Nephron progenitor cell (in vitro differentiated cells): ENCODE results near the gene PTMA.

Experiments
- DNase-seq: peaks from one replicate; pipeline ENCODE4 v3.0.0; 2021
- H3K27ac Mint-ChIP-seq: 2 replicates; pipeline ENCODE4 v1.8.0; 2021; ENCODE audit warnings: mild to moderate bottlenecking, moderate library complexity, mixed read lengths
- H3K27me3 Mint-ChIP-seq: 2 replicates; pipeline ENCODE4 v1.8.0; 2021; ENCODE audit warnings: mild to moderate bottlenecking, low read depth, mixed read lengths; ENCODE audit not compliant: poor library complexity
- H3K36me3 Mint-ChIP-seq: 2 replicates; pipeline ENCODE4 v1.8.0; 2021; ENCODE audit warnings: low read depth, mixed read lengths
- H3K4me1 Mint-ChIP-seq: 2 replicates; pipeline ENCODE4 v1.8.0; 2021; ENCODE audit warnings: mixed read lengths
- H3K4me3 Mint-ChIP-seq: 2 replicates; pipeline ENCODE4 v1.8.0; 2021; ENCODE audit warnings: mild to moderate bottlenecking, moderate library complexity, mixed read lengths
- H3K9me3 Mint-ChIP-seq: 2 replicates; pipeline ENCODE4 v1.8.0; 2021; ENCODE audit warnings: mild to moderate bottlenecking, moderate library complexity, mixed read lengths
- CTCF ChIP-seq: fragments of 200-600 bp; sonication (generic); IDR thresholded peaks from 2 replicates; pipeline ENCODE4 v1.5.0; 2021; ENCODE audit warnings: antibody characterized with exemption

PTMA gene

GRCh38 chr2:231667096-231667427, 41.3 kb upstream of the PTMA start:
- Mint-ChIP-seq H3K4me3 (no peak overlapping the region), H3K36me3 (peaks cover 5% of the 10 kb centered on the region), H3K27ac (peak overlapping the region; percentile 92), H3K9me3 (peaks cover 4% of the 10 kb centered on the region), H3K4me1 (peaks cover 66% of the 10 kb centered on the region), H3K27me3 (peaks cover 3% of the 10 kb centered on the region)
- TF ChIP-seq CTCF, result no peak
- DNase-seq, result no peak

DNA sequence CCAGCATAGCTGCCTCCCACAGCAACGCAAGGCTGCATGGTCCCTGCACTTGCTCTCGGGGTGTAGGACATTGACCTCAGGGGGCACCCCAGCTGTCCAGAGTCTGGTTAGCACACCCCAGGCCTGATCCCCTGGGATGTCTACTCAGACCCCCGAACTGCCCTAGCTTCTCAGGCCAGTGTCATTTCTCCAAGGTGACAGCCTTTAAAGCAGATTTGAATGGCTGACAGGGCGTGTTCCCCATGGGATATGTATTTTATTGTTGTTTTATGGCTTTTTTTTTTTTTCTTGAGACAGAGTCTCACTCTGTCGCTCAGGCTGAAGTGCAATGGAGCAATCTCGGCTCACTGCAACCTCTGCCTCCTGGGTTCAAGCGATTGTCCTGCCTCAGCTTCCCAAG, 40.8 kb upstream of the PTMA start:
- DNase-seq, result no peak
- TF ChIP-seq CTCF, result no peak

GRCh38 chr2:231668981-231669380, 39.3 kb upstream of the PTMA start:
- TF ChIP-seq CTCF, result no peak
- Mint-ChIP-seq H3K27me3 (no peaks in the 10 kb centered on the region), H3K9me3 (no peaks in the 10 kb centered on the region), H3K4me1 (peaks cover 73% of the 10 kb centered on the region), H3K27ac (no peak overlapping the region), H3K4me3 (no peak overlapping the region), H3K36me3 (no peaks in the 10 kb centered on the region)
- DNase-seq, result no peak

More for the DNA sequence above, 40.8 kb upstream of the PTMA start:
- no peak overlapping the region for H3K4me3 Mint-ChIP-seq
- no peak overlapping the region for H3K27ac Mint-ChIP-seq
- H3K27me3 Mint-ChIP-seq, result peaks cover 3% of the 10 kb centered on the region
- H3K36me3 Mint-ChIP-seq, result peaks cover 5% of the 10 kb centered on the region
- H3K4me1 Mint-ChIP-seq, result peaks cover 71% of the 10 kb centered on the region
- H3K9me3 Mint-ChIP-seq, result peaks cover 4% of the 10 kb centered on the region

DNA sequence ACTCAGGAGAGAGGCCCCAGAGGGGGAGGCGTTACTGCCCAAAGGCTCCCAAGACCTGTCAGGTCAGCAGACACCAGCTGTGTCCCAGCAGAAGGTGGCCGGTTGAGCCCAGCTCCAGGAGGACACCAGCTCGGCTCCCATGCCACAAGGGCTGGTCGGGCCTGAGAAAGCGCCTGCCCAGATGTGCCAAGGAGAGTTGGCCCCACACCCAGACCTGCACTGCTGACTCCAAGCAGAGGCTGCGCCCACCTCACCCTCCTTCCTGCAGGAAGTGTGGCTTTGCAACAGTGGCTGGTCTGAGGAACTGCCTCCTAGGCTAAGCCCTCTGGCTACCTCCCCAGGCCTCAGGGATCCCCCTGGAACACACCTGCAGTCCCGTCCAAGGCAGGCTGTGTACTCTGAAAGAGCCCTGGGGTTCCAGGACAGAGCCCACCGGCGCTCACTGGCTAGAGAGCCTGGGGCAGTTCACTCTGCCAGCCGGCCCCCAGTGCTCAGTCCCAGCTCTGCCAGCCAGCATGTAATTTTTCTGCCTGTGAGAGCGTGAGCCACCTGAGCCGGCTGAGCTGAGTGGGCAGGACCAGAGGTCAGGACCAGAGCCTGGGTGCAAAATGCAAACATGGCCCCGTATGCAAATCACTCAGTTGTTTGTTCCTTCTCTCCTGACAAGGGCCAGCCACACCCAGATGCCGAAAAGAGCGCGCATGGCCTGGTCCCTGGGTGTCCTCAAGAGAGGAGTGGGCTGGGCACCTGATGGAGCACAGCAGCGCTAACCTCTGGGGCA, 36.9 kb upstream of the PTMA start:
- no peaks in the 10 kb centered on the region for H3K9me3 Mint-ChIP-seq
- H3K4me3 Mint-ChIP-seq, result no peak overlapping the region
- no peaks in the 10 kb centered on the region for H3K36me3 Mint-ChIP-seq
- H3K27me3 Mint-ChIP-seq, result no peaks in the 10 kb centered on the region
- H3K27ac Mint-ChIP-seq, result peak overlapping the region; percentile 25
- no peak for DNase-seq
- TF ChIP-seq CTCF, result peak; percentile 27
- H3K4me1 Mint-ChIP-seq, result peaks cover 83% of the 10 kb centered on the region

- no peaks in the 10 kb centered on the region for H3K36me3 Mint-ChIP-seq
- H3K9me3 Mint-ChIP-seq, result no peaks in the 10 kb centered on the region
- DNase-seq, result peak; percentile 46
- no peaks in the 10 kb centered on the region for H3K27me3 Mint-ChIP-seq
- TF ChIP-seq CTCF, result no peak
- H3K4me3 Mint-ChIP-seq, result no peak overlapping the region
- no peak overlapping the region for H3K27ac Mint-ChIP-seq
- peaks cover 74% of the 10 kb centered on the region for H3K4me1 Mint-ChIP-seq
Measured at GRCh38 chr2:231672617-231673347, 35.5 kb upstream of the PTMA start.
